HG02943 (cell line): ENCODE data around the gene FOXO3.
"Not testable (repeated sequence)": the region's sequence is repeated elsewhere in the genome, so short reads cannot be mapped to it uniquely, and the experiment has no call there.

Experiments
- ATAC-seq: cut with Tn5 transposase; IDR thresholded peaks from one replicate; pipeline ENCODE4 v1.9.1; 2021; ENCODE audit warnings: mild to moderate bottlenecking, low read depth, moderate library complexity; ENCODE audit not compliant: unreplicated experiment

Gene FOXO3

GRCh38 chr6:108555399-108556052, 5.2 kb upstream of the FOXO3 start:
- ATAC-seq, result no peak

DNA sequence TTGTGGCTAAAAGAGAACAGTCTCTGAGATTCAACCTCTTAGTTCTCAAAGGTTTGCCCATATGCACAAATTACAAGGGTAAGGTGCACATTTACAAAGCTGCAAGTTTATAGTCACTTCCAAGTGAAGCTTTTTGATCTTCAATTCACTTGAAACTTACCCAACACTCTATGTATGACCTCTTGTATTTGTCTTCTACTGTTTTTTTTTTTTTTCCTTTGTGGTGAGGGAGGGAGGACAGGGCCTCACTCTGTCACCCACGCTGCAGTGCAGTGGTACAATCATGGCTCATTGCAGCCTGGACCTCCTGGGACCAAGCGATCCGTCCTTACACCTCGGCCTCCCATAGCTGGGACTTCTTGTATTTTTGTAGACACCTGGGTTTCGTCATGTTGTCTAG, 4.5 kb upstream of the FOXO3 start:
- ATAC-seq, result no peak

GRCh38 chr6:108556866-108557493, 3.7 kb upstream of the FOXO3 start:
- ATAC-seq, result no peak

GRCh38 chr6:108557494-108558371, 3.0 kb upstream of the FOXO3 start:
- ATAC-seq, result no peak

- peak; percentile 48 for ATAC-seq
Observed at GRCh38 chr6:108558372-108559096, 2.2 kb upstream of the FOXO3 start.

- ATAC-seq, result no peak
Observed at GRCh38 chr6:108559097-108559883, 1.4 kb upstream of the FOXO3 start.

DNA sequence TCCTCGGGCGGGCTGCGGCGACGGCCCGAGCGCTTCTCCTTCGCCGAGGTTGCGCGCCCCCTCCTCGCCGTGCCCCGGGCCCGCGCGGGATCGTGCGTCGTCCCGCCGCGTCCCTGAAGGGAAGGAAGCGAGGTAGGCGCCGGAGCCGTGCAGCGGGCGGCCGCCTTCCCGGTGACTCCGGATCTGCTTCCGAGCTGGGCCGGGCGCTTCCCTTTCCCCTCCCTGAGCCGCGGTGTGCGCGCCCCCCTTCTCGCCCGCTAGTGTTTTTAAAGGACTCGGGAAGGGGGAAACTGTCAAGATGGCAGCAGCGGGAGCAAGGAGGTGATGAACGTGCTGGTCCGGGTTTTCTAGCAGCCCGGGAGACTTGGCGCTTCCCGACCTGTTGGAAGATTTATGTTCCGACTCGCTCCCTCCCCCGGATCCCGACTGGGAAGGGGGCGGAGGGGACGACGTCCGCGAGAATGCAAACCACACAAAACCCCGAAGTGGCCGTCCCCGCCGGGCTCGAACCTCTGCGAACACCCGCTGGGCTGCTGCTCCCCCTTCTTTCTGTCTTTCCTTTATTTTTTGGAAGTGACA, 744 bp upstream of the FOXO3 start:
- ATAC-seq, result no peak

DNA sequence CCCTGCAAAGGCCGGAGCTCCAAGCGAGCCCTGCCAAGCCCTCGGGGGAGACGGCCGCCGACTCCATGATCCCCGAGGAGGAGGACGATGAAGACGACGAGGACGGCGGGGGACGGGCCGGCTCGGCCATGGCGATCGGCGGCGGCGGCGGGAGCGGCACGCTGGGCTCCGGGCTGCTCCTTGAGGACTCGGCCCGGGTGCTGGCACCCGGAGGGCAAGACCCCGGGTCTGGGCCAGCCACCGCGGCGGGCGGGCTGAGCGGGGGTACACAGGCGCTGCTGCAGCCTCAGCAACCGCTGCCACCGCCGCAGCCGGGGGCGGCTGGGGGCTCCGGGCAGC, 561 bp downstream of the FOXO3 start:
- ATAC-seq, result not testable (repeated sequence)

GRCh38 chr6:108561742-108562502, 1.2 kb downstream of the FOXO3 start:
- no peak for ATAC-seq

DNA sequence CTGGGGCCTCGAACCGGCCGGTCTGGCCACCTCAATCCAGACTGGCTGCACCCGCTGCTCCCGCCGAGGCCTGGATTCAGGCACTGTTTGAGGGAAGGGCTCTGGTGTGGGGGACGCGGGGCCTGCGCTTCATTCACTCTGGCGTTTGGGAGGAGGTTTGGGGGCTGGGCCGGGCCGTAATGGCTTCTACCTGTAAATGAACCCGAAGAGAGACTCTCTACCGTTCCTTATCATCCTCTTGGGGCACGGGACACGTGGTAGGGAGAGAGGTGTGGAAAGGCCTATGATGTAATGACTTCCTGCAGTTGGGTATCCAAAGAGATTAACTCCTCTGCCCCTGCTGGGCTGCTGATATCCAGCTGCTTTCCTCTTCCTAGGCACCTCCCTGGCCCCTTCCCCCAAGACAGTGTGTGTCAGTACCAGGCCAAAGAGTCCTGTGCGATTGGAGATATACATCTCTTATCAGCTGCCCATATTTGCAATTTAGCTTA, 1.8 kb downstream of the FOXO3 start:
- no peak for ATAC-seq

DNA sequence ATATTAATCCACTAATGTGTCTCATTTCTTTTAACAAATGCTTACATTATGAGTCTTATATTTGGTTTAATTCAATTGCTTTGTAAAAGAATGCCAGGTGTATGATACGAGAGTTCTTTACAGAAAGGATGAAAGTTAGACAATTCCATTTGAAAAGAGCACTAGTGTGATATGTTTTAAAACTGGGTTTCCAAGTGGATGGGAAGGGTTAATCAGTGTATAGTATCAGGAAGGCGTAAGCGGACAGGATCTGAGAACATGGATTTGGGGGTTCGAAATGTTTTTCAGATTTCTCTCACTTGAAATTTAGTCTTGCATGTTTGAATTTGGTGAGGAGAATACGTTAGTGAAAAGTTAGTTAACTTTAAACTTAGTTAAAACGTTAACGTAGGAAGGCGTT, 2.6 kb downstream of the FOXO3 start:
- ATAC-seq, result no peak

DNA sequence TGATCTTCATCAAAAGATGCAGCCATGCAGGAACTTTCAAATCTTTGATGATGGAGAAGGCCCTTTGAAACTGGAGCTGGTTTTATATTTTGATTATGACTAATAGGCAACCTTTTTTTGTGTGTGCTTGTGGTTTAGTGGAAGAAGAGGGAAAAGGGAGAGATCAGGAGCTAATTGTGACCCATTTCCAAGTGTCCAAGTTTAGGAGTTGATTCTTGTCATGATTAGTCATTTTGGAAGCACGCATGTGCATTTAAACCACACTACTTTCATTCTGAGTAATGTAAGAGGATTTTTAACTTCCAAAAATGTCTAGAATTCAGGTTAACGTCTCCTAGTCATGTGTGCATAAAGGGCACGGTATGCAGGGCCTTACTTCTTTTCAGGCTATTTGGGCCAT, 3.5 kb downstream of the FOXO3 start:
- no peak for ATAC-seq

DNA sequence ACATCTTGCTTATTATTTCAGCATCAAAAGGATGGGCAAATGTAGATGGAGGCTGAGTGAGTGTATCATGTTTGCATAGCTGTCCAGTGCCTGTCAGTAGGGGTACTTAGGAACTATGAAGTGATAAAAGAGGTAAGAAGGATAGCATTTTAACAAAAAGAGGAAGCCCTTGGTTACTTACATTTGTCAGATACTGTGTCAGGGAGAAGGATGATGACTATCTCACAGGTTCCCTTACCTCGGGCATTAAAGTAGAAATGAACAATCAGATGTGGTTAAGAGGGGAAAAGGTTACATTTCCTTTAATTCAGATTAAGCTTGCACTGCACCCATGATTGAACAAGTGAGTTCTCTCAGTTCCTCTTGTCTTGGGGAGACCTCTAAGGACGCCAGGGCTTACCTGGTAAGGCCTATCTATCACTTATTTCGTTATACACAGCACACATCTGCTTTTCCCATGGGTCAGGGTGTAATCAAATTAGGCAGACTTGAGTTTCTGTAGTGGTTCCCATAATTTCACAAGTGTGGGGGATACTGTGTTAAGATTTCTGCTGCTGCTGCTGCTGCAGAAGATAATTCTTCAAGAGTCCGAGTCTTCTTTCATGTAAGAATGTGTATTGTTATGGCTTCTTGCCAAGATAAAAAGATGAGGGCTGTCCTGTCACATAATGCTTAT, 4.5 kb downstream of the FOXO3 start:
- peak; percentile 70 for ATAC-seq

- no peak for ATAC-seq
Observed at GRCh38 chr6:108565893-108566292, 5.2 kb downstream of the FOXO3 start.

GRCh38 chr6:108566406-108566805, 5.7 kb downstream of the FOXO3 start:
- ATAC-seq, result no peak

- ATAC-seq, result no peak
Observed at GRCh38 chr6:108568101-108568500, 7.4 kb downstream of the FOXO3 start.

- no peak for ATAC-seq
Observed at GRCh38 chr6:108568551-108569305, 8.0 kb downstream of the FOXO3 start.

DNA sequence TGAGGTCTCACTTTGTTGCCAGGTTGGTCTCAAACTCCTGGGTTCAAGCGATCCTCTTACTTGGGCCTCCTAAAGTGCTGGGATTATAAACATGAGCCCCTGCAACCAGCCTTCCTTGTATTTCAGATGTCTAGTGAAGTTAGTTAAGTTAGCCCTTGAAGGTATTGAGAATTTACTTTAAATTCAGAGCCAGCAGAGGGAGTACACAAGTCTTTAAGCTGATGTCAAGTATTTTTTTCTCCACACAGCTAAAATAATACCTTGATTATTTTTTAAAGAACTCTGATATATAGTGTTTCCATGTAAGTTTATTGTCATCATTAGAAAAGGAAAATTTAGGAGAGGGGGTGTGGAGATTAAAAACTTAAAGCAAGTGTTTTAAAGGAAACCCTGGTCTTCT, 9.8 kb downstream of the FOXO3 start:
- ATAC-seq, result no peak
